H1 (cell line): ENCODE measurements around the gene GALNT18. TPM values are rescaled to one million over a fixed set of nuclear protein-coding genes. Genes with fewer than 3 reads are reported as not detected.

Source experiments
- CTCF ChIA-PET: fragments of 300-600 bp; sonication (Branson Sonifier 250); formaldehyde crosslinking; loops from one replicate; lab custom pipeline; 2021; ENCODE audit not compliant: partially characterized antibody; lab: Charles Lee
- POLR2A ChIA-PET: fragments of 300-600 bp; sonication (Branson Sonifier 250); formaldehyde crosslinking; loops from one replicate; lab custom pipeline; 2021; ENCODE audit warnings: inconsistent platforms; ENCODE audit not compliant: partially characterized antibody; lab: Charles Lee
- DNase-seq, 2 experiments: peaks; one replicate each; pipeline versions ENCODE4 v3.0.0 to v3.0.0-alpha.2; 2010 to 2022; ENCODE audit warnings: low spot score in 2 of 2, low read depth in 1 of 2, mixed read lengths in 1 of 2
- FAIRE-seq: peaks from 2 replicates; lab custom pipeline; 2011; peaks lifted over from hg19 to GRCh38; lab: Jason Lieb, UNC
- H2AFZ ChIP-seq: 2 replicates; pipeline ENCODE4 v1.8.1; 2012; ENCODE audit warnings: low read length, inconsistent platforms
- H2AK5ac ChIP-seq: 2 replicates; pipeline ENCODE4 v1.6.1; 2013; ENCODE audit warnings: low read depth, low read length
- H2BK120ac ChIP-seq: replicated peaks from 2 replicates; pipeline ENCODE3; 2013; ENCODE audit warnings: low read depth, low read length, inconsistent platforms
- H2BK12ac ChIP-seq: 2 replicates; pipeline ENCODE4 v1.6.1; 2013; ENCODE audit warnings: low read depth, low read length
- H2BK15ac ChIP-seq: 2 replicates; pipeline ENCODE4 v1.6.1; 2013; ENCODE audit warnings: low read length
- H2BK20ac ChIP-seq: 2 replicates; pipeline ENCODE4 v1.6.1; 2013; ENCODE audit warnings: low read length
- H2BK5ac ChIP-seq: 2 replicates; pipeline ENCODE4 v1.6.1; 2013; ENCODE audit warnings: low read depth, low read length
- H3K14ac ChIP-seq: 2 replicates; pipeline ENCODE4 v1.6.1; 2013; ENCODE audit warnings: inconsistent platforms; ENCODE audit not compliant: insufficient read length
- H3K18ac ChIP-seq: 2 replicates; pipeline ENCODE4 v1.6.1; 2013; ENCODE audit warnings: low read length; ENCODE audit errors: extremely low read depth
- H3K23ac ChIP-seq: 2 replicates; pipeline ENCODE4 v1.6.1; 2013; ENCODE audit warnings: inconsistent platforms; ENCODE audit not compliant: insufficient read length
- H3K23me2 ChIP-seq: 2 replicates; pipeline ENCODE4 v1.6.1; 2013; ENCODE audit warnings: low read depth, low read length
- H3K27ac ChIP-seq: 2 replicates; pipeline ENCODE4 v1.6.1; 2011; ENCODE audit warnings: low read depth, low read length, inconsistent platforms
- H3K27me3 ChIP-seq, 4 experiments: replicated peaks in 1 of 4; 1 replicate in 1 of 4; 2 replicates in 3 of 4; pipeline versions ENCODE4 v1.6.1 to v1.8.1; 2011 to 2013; ENCODE audit warnings: low read length in 3 of 4, mild to moderate bottlenecking in 3 of 4, inconsistent platforms in 2 of 4, mixed read lengths in 2 of 4, moderate library complexity in 1 of 4; ENCODE audit not compliant: control insufficient read depth in 3 of 4, insufficient read depth in 3 of 4; ENCODE audit errors: extremely low read depth in 1 of 4
- H3K36me3 ChIP-seq, 4 experiments: 2 replicates each; pipeline versions ENCODE4 v1.6.1 to v1.8.1; 2011 to 2013; ENCODE audit warnings: mild to moderate bottlenecking in 4 of 4, low read length in 3 of 4, moderate library complexity in 2 of 4, control low read depth in 1 of 4, inconsistent platforms in 1 of 4; ENCODE audit not compliant: insufficient read depth in 4 of 4, control insufficient read depth in 2 of 4
- H3K4ac ChIP-seq: replicated peaks from 2 replicates; pipeline ENCODE3; 2013; ENCODE audit warnings: low read length, low read depth, mixed read lengths, inconsistent platforms; ENCODE audit not compliant: insufficient read length
- H3K4me1 ChIP-seq, 4 experiments: replicated peaks in 1 of 4; 1 replicate in 1 of 4; 2 replicates in 3 of 4; pipeline versions ENCODE4 v1.6.1 to v1.8.1; 2011 to 2013; ENCODE audit warnings: low read length in 3 of 4, inconsistent platforms in 2 of 4, mixed read lengths in 1 of 4; ENCODE audit not compliant: insufficient read depth in 4 of 4, control insufficient read depth in 3 of 4
- H3K4me2 ChIP-seq, 2 experiments: 2 replicates each; pipeline versions ENCODE4 v1.6.1 to v1.8.1; 2011 to 2013; ENCODE audit warnings: low read depth in 2 of 2, low read length in 2 of 2, control low read depth in 1 of 2, inconsistent platforms in 1 of 2, mild to moderate bottlenecking in 1 of 2; ENCODE audit not compliant: insufficient read depth in 1 of 2
- H3K4me3 ChIP-seq, 4 experiments: fragments of 200-600, 300-600 bp in 1 of 4; sonication (generic), shearing (Covaris generic), sonication (Bioruptor Twin) in 1 of 4; 2 replicates each; pipeline versions ENCODE4 v1.5.1 to v1.8.1; 2011 to 2016; ENCODE audit warnings: low read length in 4 of 4, low read depth in 3 of 4, control low read depth in 2 of 4, inconsistent platforms in 2 of 4, mild to moderate bottlenecking in 2 of 4, mixed read lengths in 1 of 4, moderate library complexity in 1 of 4; ENCODE audit not compliant: insufficient read depth in 2 of 4; ENCODE audit errors: extremely low read depth in 1 of 4
- H3K56ac ChIP-seq: replicated peaks from 2 replicates; pipeline ENCODE3; 2013; ENCODE audit warnings: low read depth, mild to moderate bottlenecking, mixed read lengths, low read length, inconsistent platforms; ENCODE audit not compliant: insufficient read length
- H3K79me1 ChIP-seq: 2 replicates; pipeline ENCODE4 v1.6.1; 2013; ENCODE audit warnings: low read depth, low read length, control low read depth
- H3K79me2 ChIP-seq, 2 experiments: 2 replicates each; pipeline versions ENCODE4 v1.6.1 to v1.8.1; 2012 to 2013; ENCODE audit warnings: low read length in 2 of 2, mild to moderate bottlenecking in 2 of 2, inconsistent platforms in 1 of 2; ENCODE audit not compliant: insufficient read depth in 2 of 2, control insufficient read depth in 1 of 2
- H3K9ac ChIP-seq, 4 experiments: replicated peaks in 1 of 4; 1 replicate in 1 of 4; 2 replicates in 3 of 4; pipeline versions ENCODE4 v1.6.1 to v1.8.1; 2011 to 2013; ENCODE audit warnings: low read depth in 3 of 4, low read length in 3 of 4, control low read depth in 2 of 4, mild to moderate bottlenecking in 2 of 4, moderate library complexity in 2 of 4, inconsistent platforms in 1 of 4; ENCODE audit errors: extremely low read depth in 1 of 4
- H3K9me3 ChIP-seq, 2 experiments: 2 replicates each; pipeline versions ENCODE4 v1.6.1 to v1.8.1; 2012 to 2013; ENCODE audit warnings: mild to moderate bottlenecking in 2 of 2, moderate library complexity in 2 of 2, control low read depth in 1 of 2, inconsistent platforms in 1 of 2, low read depth in 1 of 2, low read length in 1 of 2, mixed read lengths in 1 of 2; ENCODE audit not compliant: insufficient read depth in 2 of 2
- H4K20me1 ChIP-seq, 2 experiments: replicated peaks in 1 of 2; 2 replicates each; pipeline versions ENCODE3 to v1.8.1; 2011 to 2013; ENCODE audit warnings: inconsistent platforms in 2 of 2, low read length in 2 of 2, mild to moderate bottlenecking in 1 of 2; ENCODE audit not compliant: insufficient read depth in 2 of 2, control insufficient read depth in 1 of 2
- H4K5ac ChIP-seq: 2 replicates; pipeline ENCODE4 v1.6.1; 2013; ENCODE audit warnings: low read length, low read depth, mixed read lengths, inconsistent platforms; ENCODE audit not compliant: insufficient read length
- H4K8ac ChIP-seq: 2 replicates; pipeline ENCODE4 v1.8.0; 2013; ENCODE audit warnings: mild to moderate bottlenecking, moderate library complexity, low read length, inconsistent platforms; ENCODE audit not compliant: insufficient read depth; ENCODE audit errors: extremely low read depth
- H4K91ac ChIP-seq: replicated peaks from 2 replicates; pipeline ENCODE3; 2013; ENCODE audit warnings: low read length, mixed read lengths, inconsistent platforms; ENCODE audit not compliant: insufficient read length
- BACH1 ChIP-seq: IDR thresholded peaks from 2 replicates; pipeline ENCODE4 v1.6.1; 2012; ENCODE audit warnings: low read length, improper control_type of control experiment
- HDAC2 ChIP-seq, 2 experiments: fragments of 300-600 bp in 1 of 2; sonication (generic) in 1 of 2; IDR thresholded peaks; 2 replicates each; pipeline ENCODE4 v1.6.1; 2011 to 2012; ENCODE audit warnings: low read depth in 2 of 2, low read length in 2 of 2, mild to moderate bottlenecking in 2 of 2, moderate library complexity in 2 of 2, borderline replicate concordance in 1 of 2, inconsistent platforms in 1 of 2
- KDM1A ChIP-seq: fragments of 200-600, 300-600 bp; sonication (generic); IDR thresholded peaks from 2 replicates; pipeline ENCODE4 v1.7.1; 2016; ENCODE audit warnings: mild to moderate bottlenecking, low read length, borderline replicate concordance
- RFX5 ChIP-seq: IDR thresholded peaks from 2 replicates; pipeline ENCODE4 v1.6.1; 2011; ENCODE audit warnings: low read depth, low read length, improper control_type of control experiment, borderline replicate concordance
- SIN3A ChIP-seq, 2 experiments: IDR thresholded peaks in 1 of 2; conservative IDR thresholded peaks in 1 of 2; 2 replicates each; pipeline ENCODE4 v1.6.1; 2011 to 2012; ENCODE audit warnings: low read length in 2 of 2, improper control_type of control experiment in 1 of 2, low read depth in 1 of 2, mild to moderate bottlenecking in 1 of 2
- SP4 ChIP-seq: IDR thresholded peaks from 2 replicates; pipeline ENCODE4 v1.6.1; 2012; ENCODE audit warnings: low read length, inconsistent platforms
- whole genome bisulfite sequencing, 2 experiments: shearing (Covaris generic) in 1 of 2; methylation state at CpG; one replicate each; pipeline versions ENCODE4 v1.1.6 to v1.1.7; 2013 to 2015; ENCODE audit warnings: low lambda C conversion rate in 2 of 2, mixed read lengths in 2 of 2, inconsistent platforms in 1 of 2, low coverage in 1 of 2, missing lambda C conversion rate in 1 of 2; ENCODE audit not compliant: insufficient replicate concordance in 2 of 2, insufficient coverage in 1 of 2, insufficient read length in 1 of 2; ENCODE audit errors: extremely low coverage in 1 of 2, missing lambda C conversion rate in 1 of 2; 5-methylcytosine and 5-hydroxymethylcytosine counted together
- polyA plus RNA-seq, 7 experiments: library from polyadenylated mRNA; depleted of rRNA in 3 of 7; stranded (reverse) in 5 of 7; unstranded in 2 of 7; fragments of >200 nt in 5 of 7; fragments of 200-250 nt in 2 of 7; gene quantifications; 1 replicate in 5 of 7; 2 replicates in 1 of 7; 4 replicates in 1 of 7; pipeline versions ENCODE4 v1.2.1 to v1.2.3, GENCODE V29; 2011 to 2013; ENCODE audit warnings: missing spikeins in 2 of 7, mixed read lengths in 2 of 7
- total RNA-seq: library from RNA; stranded (reverse); fragmentation: NEBNext Ultra II Directional; extraction: Animal tissue kit (Norgen Biotek cat#: 25700); gene quantifications from 2 replicates; pipeline ENCODE4 v1.2.1, GENCODE V29; 2021
- TF ChIP-seq, protein P1 (sequence below): IDR thresholded peaks from 2 replicates; pipeline ENCODE4 v1.6.1; 2012; ENCODE audit warnings: inconsistent platforms
- TF ChIP-seq, protein P2 (sequence below): IDR thresholded peaks from 2 replicates; pipeline ENCODE4 v1.6.1; 2011; ENCODE audit warnings: low read length, improper control_type of control experiment

Gene GALNT18
- total and polyA plus RNA-seq, 2 of the 8 experiments (the other 6 are each of a cell fraction or from before 2014, with no cell fraction given): 6.0 to 9.4 TPM

GRCh38 chr11:11380883-11381282 is 240.9 kb downstream of the GALNT18 start:
- Histone ChIP-seq H3K4me1 (no peaks in the 10 kb centered on the region), H2BK15ac (no peak overlapping the region), H4K91ac (no peak overlapping the region), H3K27ac (no peak overlapping the region), H2BK20ac (no peak overlapping the region), H3K27me3 (no peaks in the 10 kb centered on the region), H4K5ac (no peak overlapping the region), H3K79me2 (no peaks in the 10 kb centered on the region), H2BK120ac (no peak overlapping the region), H3K36me3 (no peaks in the 10 kb centered on the region), H3K79me1 (no peaks in the 10 kb centered on the region), H3K18ac (no peak overlapping the region), H3K4ac (no peak overlapping the region), H4K20me1 (peaks cover 0 to 3% of the 10 kb centered on the region in 2 experiments), H3K4me3 (no peak overlapping the region), H3K23me2 (no peaks in the 10 kb centered on the region), H3K23ac (no peak overlapping the region), H3K56ac (no peak overlapping the region), H3K9ac (no peak overlapping the region), H4K8ac (no peak overlapping the region), H2BK12ac (no peak overlapping the region), H2AK5ac (no peak overlapping the region), H2AFZ (no peak overlapping the region), H3K14ac (no peak overlapping the region), H3K4me2 (no peak overlapping the region), H3K9me3 (no peaks in the 10 kb centered on the region), H2BK5ac (no peak overlapping the region)
- CTCF ChIA-PET: interaction anchor here (1.2 kb wide), 1 partner anchor 14 kb away, joined by 3 read pairs; no protein-coding TSS in a partner anchor
- FAIRE-seq (no peak), DNase-seq (no peak)
- TF ChIP-seq, protein P1, sequence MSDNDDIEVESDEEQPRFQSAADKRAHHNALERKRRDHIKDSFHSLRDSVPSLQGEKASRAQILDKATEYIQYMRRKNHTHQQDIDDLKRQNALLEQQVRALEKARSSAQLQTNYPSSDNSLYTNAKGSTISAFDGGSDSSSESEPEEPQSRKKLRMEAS: no peak
- TF ChIP-seq SIN3A (conservative IDR thresholded peaks at IDR 0.05 in 1 of 2, IDR thresholded peaks at IDR 0.05 in 1 of 2; ENCODE audit: low read depth in 1 of 2, low read length in 2 of 2): no peak
- TF ChIP-seq SP4: no peak
- no peak for TF ChIP-seq KDM1A
- TF ChIP-seq, protein P2, sequence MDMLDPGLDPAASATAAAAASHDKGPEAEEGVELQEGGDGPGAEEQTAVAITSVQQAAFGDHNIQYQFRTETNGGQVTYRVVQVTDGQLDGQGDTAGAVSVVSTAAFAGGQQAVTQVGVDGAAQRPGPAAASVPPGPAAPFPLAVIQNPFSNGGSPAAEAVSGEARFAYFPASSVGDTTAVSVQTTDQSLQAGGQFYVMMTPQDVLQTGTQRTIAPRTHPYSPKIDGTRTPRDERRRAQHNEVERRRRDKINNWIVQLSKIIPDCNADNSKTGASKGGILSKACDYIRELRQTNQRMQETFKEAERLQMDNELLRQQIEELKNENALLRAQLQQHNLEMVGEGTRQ: no peak
- TF ChIP-seq HDAC2 (IDR thresholded peaks at IDR 0.05; ENCODE audit: borderline replicate concordance in 1 of 2, low read depth in 2 of 2, low read length in 2 of 2): no peak
- TF ChIP-seq RFX5: no peak
- TF ChIP-seq BACH1: no peak
- POLR2A ChIA-PET: no interaction called here
- WGBS, 2 experiments: 94% methylated on average over 3 of the region's 3 CpGs; no CpG with 5 or more reads in 1 of the 2 experiments
